HG03095 (cell line): ENCODE measurements around the gene SHB.

Experiments
- ATAC-seq: cut with Tn5 transposase; IDR thresholded peaks from one replicate; pipeline ENCODE4 v1.9.1; 2021; ENCODE audit warnings: moderate library complexity; ENCODE audit not compliant: unreplicated experiment

SHB gene

GRCh38 chr9:38026021-38026809 lies 42.8 kb downstream of the SHB start:
- no peak for ATAC-seq

GRCh38 chr9:38025166-38025565 lies 43.9 kb downstream of the SHB start:
- no peak for ATAC-seq

DNA sequence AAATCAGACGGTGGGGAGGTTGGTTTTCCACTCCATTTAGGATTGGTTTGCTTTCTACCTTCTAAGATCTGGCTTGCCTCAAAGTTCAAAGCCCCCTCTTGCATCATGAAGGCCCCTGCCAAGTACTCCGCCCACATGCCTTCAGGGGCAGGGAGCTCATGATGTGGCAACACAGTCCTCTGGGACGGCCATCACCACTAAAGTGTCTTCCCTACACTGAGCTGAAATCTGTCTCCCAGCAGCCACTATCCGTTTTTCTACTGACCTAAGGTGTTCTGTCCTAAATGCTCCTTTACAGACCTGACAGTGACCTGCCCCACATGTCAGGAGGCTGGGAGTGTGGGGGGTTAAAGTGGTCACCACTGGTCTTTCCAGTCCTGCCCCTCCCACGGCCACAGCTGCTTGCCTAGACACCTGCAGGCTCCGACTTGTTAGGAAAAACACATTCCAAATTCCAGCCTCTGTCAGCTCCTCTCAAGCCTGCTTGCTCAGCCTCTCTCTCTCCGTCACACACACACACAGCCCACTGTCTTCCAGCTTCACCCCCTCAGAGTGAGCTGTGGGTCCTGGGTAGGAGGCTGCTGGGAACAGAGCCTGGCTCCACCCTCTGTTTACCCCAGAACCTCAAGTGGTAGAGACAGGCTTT lies 44.9 kb downstream of the SHB start:
- no peak for ATAC-seq

DNA sequence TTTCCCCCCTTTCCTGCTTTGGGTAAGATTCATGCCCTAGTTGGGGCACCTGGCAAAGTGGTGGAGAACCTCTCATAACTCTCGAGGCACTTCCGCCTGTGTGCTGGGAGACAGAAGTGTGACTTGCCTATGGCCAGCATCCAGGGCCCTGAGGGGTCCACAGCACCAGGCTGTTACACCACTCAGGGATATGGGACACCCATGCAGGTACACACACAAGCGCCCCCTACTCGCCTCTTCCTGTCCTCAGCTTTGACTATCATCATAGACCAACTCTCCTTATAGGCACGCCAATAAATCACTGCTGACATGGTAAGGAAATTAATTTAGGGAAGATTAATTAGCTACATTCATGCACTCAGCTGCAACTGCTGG lies 45.4 kb downstream of the SHB start:
- ATAC-seq: no peak

DNA sequence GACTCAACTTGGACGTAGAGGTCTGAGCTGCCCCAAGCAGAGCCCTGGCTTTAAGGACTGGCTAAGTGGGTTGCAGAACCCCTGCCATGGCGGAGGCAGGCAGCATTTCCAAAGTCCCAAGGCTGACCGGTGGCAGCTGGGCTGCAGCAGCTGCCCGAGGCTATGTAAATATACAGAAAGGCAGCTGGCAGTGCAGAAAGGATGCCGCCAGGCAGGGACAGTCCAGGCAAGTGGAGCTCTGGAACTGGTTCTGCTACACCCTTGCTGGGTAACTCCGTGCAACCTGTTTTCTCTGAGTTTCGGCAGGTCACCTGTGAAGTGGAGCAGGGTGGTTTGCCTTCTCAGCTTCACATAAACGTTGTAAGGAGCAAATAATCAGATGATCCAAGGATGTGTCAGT lies 46.0 kb downstream of the SHB start:
- no peak for ATAC-seq

GRCh38 chr9:38022203-38022895 lies 46.7 kb downstream of the SHB start:
- ATAC-seq: no peak

GRCh38 chr9:38020151-38021076 lies 48.6 kb downstream of the SHB start:
- no peak for ATAC-seq

GRCh38 chr9:38019731-38020130 lies 49.3 kb downstream of the SHB start:
- no peak for ATAC-seq

- ATAC-seq: no peak
Observed at GRCh38 chr9:38018958-38019602, 49.9 kb downstream of the SHB start.

DNA sequence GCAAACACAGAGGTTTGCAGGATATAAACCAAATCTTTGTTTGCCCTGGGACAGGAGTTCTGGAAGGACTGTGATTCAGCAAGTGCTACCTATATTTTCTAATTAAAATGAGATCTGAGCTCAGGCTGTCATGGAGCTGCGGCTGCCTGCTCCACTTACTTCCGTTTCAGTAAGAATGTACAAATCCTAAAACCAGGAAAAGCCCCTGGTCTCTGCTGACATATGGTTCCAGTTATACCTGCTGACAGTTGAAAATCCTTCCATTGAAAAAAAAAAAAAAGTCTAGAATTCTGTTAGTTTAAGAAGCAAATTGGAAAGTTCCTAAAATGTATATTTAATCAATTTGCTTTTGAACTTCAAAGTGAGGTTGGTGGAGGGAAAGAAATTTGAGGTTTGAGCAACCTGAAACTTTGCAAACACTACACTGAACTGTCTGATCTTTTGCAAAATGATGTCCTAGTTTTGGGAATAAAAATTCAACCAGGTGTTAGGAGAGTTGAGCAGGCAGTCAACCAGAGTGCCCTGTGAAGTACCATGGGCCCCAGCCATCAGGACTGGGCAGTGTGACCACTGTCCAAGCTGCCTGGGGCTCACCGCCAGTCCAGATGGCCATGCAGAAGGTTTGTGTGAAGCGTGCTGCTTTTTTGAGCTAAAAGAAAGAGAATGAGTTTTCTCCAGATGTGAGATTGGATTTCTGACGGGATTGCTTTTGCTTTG lies 50.6 kb downstream of the SHB start:
- no peak for ATAC-seq

DNA sequence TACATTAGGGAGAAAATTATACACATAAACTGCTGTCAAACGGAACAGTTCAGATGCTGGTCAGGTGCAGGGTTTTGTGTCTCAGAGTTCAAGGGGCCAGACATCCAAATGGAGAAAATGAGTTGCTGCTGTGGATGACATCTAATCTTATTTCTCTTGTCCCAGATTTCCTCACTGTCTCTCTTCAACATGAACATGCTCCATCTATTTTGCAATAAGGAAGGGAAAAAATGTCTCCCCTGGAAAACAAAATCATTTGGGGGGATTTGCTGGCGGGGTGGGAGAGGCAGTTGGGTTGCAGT lies 51.2 kb downstream of the SHB start:
- ATAC-seq: no peak

- no peak for ATAC-seq
Observed at GRCh38 chr9:38017149-38017884, 51.7 kb downstream of the SHB start.

DNA sequence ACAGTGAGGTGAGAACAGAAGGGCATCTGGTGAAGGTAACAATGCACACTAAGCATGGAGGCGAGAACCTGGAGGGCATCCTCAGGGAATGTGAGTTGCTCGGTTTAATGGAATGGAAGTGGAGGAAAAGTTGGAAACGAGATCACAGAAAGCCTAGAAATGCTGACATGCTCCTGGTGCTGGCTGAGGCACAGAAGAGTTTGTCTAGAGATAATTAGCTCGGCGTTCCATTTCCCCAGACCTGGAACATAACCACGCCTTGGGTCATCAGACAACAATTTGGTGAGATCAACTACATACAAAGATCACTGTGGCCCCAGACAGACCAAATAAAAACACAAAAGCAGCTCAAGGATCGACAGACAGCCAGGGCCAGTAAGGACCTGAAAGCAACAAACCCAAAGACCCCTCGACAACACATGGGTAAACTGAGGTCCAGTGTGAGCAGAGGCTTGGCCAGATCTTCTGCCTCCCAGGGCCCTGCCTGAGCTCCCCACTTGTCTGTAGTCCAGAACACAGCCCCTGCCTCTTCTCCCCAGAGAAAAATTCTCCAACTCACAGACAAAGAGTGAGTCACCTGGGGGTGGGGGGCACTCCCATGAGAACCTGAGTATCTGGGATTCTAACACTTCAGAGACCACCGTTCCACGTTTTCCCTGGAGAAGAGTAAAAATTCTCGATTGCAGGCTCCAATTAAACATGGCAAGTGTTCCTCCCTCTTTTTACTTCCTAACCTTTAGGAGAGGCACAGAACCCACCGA lies 52.5 kb downstream of the SHB start:
- ATAC-seq: no peak

GRCh38 chr9:38015906-38016305 lies 53.1 kb downstream of the SHB start:
- ATAC-seq: no peak

DNA sequence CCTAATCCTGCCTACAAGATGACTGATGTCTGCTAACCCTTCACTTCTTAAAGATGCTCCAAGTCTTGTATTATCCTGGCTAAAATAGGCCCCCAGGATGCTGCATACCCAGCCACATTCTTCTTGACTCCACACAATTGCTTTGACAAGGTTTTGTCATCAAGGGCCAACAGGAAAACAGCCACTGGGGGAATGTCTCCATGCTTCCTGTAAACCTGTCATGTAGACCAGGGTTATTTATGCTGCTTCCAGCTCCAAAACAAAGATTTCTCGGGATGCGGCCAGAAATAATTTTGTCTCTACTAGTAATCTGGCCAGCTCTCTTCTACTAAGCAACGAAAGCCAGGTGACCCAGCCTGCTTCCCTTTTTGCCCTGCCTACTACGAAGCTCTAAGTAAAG lies 53.8 kb downstream of the SHB start:
- ATAC-seq: no peak

DNA sequence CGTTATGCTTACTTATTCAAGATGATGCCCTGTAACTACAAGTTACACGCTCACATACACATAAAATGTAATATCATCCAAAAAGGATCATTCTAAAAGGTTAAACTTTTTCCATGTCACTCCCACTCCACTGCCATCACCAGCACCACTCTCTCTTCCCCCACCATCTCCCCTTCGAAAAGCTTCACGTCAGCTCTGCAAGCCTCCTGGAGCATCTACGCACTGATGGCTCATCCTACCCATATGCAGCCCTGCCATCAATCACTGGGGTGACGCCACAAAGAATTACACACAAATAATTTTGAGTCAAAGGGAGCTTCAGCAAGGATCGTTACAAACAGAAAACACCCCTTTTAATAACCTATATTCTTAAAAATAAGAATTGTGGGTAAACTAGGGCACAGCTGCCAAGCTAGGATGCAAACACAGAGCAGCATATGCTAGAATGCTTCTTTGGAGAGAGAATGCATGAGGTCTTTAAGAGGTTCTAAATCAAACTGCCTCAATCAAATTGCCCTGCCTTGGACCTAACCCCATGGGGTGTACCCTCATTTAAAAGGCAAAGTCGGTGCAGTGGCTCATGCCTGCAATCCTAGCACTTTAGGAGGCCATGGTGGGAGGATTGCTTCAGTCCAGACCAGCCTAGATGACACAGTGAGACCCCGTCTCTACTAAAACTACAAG lies 56.1 kb downstream of the SHB start:
- ATAC-seq: no peak

GRCh38 chr9:38011991-38012390 lies 57.0 kb downstream of the SHB start:
- ATAC-seq: no peak
